DLD1 (cell line): ENCODE results near the gene PRELID2.
"Not testable (repeated sequence)": the region's sequence is repeated elsewhere in the genome, so short reads cannot be mapped to it uniquely, and the experiment has no call there.

Source experiments
- in situ Hi-C: cut with HindIII; loops from 2 replicates; pipeline ENCODE4 v1.10.0; 2017; ENCODE audit warnings: low sequenced_read_pairs

PRELID2 gene

GRCh38 chr5:145840458-145841132, 5.5 kb upstream of the PRELID2 start:
- in situ Hi-C loops = no loop called here

DNA sequence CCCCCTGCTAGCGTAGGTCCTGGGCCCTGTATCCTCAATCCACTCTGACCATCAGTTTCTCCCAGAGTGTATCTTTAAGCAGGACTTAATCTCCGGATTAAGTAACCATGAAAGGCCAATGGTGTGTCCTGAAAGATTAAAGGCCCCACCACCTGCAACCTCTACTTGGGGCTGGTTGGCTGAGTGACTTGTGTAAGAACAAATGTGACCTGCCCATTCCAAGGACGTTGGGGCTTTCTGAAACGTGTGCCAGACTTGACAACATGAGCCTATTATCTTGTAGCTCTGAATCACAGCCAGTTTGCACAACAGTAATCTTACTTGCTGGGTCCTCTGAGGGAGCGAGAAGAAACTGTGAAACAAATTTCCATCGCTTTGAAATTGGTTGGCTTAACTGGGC, 3.1 kb upstream of the PRELID2 start:
- in situ Hi-C loops = no loop called here

- in situ Hi-C loops = not testable (repeated sequence)
Measured at GRCh38 chr5:145836241-145836640, 1.1 kb upstream of the PRELID2 start.

GRCh38 chr5:145835848-145836239, 702 bp upstream of the PRELID2 start:
- in situ Hi-C loops = no loop called here

DNA sequence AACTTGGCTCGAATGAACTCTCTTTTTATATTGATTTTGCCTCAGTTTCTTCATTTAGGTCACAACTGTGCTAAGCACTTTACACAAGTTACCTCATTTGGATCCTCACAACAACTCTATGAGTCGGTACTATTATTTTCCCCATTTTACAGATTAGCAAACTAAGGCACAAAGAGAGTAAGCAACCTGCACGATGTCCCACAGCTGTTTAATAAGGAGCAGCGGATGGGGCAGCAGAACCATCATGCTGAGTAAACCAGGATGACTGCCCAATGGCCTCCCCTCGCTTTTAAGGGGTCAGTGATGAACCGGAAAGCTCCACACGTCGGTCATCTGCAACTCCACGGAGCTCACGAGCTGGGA, 607 bp downstream of the PRELID2 start:
- in situ Hi-C loops = no loop called here

GRCh38 chr5:145833631-145834200, 1.4 kb downstream of the PRELID2 start:
- in situ Hi-C loops = no loop called here

- in situ Hi-C loops = no loop called here
Measured at GRCh38 chr5:145830594-145830993, 4.5 kb downstream of the PRELID2 start.

DNA sequence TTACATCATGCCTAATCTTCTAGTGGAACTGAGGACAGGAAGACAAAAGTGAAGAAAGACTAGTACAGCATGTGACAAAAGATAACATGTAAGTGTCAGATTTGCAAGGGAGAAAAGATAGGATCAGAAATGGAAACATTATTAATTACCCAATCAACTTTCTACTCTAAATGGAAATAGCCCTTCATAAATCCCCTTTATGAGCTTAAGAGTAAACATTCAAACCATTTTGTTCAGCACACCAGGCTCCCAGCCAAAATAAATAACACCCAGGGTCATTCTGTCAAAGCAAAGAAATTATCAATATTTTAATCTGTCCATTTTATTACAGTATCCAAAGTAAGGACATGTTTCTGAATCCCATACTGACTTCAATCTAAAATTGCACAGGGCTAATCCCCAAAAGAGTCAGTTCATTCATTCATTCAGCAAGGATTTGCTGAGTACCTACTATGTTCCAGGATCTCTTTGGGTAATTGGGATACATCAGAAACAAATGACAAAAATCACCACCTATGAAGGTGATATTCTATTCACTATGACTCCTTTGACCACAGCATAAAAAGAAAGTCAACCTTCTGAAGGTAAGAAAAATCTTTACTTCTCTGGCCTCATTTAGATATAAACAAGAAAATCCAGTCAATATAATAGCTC, 5.3 kb downstream of the PRELID2 start:
- in situ Hi-C loops = no loop called here

DNA sequence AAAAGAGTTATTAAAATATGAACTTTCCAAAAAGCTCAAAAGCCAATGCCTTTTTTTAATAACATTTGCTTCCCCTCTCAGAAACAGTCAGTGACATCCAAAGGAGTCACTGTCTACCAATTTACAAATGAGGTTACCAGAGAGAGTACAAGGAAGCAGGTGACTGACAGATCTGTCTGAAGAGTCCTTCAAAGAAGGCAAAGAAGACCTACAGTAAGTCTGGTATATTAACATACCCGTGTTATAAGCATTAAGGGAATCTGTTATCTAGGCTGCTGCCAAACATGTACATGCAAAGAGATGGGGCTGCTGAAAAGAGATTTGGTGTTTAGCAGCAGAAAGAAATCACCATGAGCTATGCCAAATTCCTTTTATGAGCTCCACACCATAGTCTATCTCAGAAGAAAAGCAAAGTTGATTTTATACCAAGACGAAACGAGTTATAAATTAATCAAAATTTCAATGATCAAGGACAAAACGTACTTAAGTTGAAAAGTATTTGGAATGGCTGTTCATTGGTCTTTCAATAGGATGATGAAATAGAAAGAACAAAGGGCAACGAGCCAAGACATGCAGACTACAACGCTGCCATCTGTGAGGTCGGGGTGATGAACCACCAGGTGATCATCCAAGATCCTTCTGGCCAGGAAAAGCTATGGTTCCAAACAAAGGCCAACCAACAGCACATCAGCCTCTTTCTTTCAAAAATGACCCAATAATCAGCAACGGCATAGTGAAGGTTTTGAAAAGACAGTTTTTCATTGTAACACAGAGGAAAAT, 8.1 kb downstream of the PRELID2 start:
- in situ Hi-C loops = no loop called here

DNA sequence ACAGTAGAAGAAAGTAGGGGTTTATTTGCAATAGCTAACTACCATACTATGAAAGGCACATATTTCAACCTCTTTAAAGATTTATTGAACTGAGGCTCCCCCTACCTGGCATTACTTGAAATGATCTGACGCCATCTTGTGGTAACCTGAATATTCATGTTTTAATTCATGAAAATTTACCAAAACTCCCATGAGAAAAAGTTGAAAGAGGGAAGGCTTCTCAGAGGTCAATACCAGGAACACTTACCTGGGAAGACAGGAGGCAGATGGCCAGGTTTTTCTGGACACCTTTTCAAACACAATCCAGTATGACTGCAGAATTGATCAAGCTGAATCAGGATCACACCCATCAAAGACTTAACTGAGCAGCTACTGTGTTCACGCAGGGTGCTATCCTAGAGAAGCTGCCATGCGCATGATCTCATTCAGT, 9.4 kb downstream of the PRELID2 start:
- in situ Hi-C loops = no loop called here

DNA sequence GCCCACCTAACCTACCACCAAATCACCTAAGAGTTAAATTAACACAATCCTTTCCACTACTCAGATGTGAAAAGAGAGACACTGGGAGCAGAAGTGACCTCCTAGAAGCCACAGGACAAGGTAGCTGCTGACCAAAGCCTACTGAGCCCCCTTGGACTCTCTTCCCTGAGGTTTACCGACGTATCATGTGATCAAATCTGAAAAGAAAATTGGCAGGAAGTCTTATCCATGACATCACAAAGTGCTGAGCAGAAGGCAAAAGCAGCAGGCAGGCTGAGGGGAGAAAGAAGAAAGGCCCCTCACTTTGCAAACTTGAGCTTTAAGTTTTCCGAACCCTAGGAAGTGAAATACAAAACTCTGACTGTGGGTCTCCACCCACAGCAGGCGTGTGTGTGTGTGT, 11.1 kb downstream of the PRELID2 start:
- in situ Hi-C loops = no loop called here

- in situ Hi-C loops = no loop called here
Measured at GRCh38 chr5:145818604-145819003, 16.5 kb downstream of the PRELID2 start.

DNA sequence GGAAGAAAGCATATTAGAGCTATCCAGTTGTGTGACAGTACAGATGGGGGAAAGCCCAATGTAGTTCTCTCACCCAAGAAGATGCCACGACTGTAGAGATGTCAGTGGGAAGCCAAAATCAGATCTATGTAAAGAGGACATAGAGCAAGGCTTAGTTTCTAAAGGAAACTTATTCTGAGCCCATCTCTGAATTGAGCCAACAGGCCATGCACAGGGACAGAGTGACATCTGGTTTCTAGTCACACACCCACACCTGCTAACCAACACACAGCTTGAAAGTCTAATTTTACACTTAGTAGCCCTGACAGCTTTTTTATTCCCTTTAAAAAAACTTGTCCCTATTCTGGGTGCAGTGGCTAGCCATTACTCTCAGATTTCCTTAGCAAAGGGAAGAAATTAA, 22.3 kb downstream of the PRELID2 start:
- in situ Hi-C loops = no loop called here

DNA sequence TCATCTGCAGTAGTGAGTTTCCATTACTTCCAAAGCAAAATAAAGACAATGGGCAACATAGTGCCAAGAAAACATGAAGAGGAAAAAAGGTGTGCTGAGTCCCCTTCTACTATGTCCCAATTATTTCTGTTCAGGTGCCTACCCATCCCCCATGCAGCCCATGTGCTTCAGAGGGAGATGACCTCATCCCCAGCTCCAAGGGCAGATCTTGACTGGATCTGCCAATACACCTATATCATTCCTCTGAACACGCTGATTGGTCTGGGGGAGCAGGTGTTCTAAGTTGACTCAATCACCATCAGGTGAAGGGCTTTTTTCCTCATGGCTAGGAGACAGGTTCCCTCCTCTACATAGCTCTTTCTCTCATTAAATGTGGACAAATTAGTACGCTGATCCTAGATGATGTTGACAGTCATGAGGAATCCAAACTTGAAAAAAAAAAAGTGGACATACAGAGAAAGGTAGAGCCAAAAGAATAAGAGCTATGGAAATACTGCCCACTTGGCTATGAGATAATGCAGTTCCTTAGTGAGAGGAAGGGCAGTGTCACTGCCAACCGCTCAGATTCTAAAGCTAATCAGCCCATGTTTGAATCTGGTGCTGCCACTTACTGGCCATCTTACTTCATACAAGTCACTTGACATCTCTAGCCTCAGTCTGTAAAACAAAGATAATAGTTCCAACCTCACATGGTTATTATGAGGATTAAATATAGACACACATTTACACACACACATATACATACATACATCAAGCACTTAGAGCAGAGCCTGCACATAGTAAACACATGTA, 23.1 kb downstream of the PRELID2 start:
- in situ Hi-C loops = no loop called here

DNA sequence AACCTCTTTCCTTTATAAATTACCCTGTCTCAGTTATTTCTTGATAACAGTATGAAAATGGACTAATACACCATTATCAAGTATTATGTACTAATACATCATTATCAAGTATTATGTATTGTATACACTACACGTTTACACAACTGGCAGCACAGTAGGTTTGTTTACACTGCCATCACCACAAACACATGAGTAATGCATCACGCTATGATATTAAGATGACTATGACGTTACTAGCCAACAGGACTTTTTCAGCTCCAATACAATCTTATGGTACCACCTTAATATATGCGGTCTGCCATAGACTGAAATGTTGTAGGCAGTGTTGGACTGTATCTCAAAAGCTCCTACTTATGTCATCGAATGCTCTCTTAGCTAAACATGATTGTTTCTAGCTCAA, 28.2 kb downstream of the PRELID2 start:
- in situ Hi-C loops = no loop called here

GRCh38 chr5:145805819-145806218, 29.3 kb downstream of the PRELID2 start:
- in situ Hi-C loops = no loop called here

DNA sequence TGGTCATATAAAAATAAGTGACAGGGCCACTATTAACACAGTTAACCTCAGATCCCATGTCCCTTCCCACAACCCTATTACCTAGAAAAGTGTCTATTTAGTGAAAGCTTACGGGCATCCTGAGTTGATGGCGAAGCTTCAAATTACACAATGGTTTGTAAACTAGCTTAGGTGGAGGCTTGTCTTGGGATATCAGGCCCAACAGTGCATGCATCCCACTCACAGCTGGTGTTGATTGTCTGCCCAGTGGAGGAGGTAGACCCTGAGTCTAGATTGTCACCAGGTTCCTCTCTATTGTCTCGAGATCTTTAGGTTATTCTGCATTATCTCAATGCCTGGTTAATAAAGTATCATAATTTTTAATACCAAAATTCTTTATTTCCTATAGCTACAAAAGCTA, 30.4 kb downstream of the PRELID2 start:
- in situ Hi-C loops = no loop called here

DNA sequence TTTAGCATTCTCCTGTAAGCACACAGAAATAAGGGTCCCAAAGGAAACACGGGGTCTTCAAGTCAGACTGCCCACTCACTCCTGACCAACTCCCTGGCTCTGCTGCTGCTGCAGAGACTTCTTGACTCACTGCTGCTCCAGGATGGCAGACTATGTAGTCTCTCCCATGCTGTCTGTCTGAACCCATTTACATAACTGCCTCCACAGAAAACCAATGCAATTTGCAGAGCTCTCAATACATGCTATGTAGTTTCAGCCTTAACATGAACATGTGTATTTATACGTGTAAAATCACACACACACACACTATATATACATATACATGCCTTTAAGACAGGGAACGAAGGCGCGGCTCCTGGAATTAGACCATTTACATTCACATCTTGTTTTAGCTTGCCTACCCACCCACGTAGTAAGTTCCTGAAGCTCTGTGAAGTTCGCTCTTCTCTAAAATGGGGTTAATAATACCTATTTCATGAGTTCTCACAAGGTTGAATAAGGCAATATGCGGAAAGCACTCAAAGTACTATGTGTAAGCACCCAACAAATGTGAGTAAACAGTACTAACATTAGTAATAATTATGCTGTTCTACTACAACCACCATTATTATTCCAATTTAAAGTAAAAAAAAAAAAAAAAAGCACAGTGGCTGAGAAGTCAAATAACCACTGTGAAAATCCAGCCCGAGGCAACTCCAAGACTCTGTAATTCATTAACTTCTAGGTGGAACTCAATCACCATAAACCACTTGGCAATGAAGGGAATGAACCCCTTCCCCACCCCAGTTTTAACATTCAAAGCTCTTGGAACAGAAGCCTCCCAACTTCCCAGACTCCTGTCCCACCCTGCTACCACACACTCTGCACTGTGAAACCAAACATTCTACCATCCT, 31.8 kb downstream of the PRELID2 start:
- in situ Hi-C loops = no loop called here

DNA sequence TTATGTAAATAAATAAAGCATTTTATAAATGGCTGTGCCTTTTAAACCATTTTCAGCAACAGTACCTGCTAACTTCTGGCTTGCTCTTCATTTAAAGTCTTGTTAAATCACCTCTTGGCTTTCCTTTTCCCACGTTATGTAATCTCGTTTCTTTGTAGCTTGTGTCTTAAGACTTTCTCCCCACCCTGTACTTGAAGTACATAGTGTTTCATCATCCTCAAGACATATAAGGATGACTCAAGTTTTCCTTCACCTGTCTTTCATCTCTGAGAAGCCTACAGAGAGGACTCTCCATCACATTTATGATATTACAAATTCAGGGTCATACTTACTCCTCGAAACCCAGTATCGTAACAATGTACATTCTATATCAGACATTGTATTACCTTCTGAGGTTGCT, 33.9 kb downstream of the PRELID2 start:
- in situ Hi-C loops = no loop called here

DNA sequence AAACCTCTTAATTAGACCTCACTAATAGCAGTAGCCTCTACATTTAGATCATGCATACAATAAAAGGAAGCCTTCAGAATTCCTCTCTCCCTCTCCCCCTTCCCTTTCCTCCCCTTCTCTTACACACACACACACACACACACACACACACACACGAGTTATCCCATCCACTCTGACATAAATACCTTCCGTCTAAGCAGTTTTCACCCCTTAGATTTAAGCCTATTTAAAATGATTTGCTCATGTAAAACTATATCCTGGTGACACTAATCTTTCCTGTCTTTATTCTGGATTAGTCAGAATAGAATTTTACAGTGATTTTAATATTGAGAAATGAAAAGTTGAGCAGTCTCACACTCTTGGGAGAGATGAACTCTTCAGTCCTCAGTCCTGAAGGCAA, 35.0 kb downstream of the PRELID2 start:
- in situ Hi-C loops = no loop called here
